ENCODE data around the gene JDP2. TPM values are rescaled to one million over a fixed set of nuclear protein-coding genes. Genes with fewer than 3 reads are reported as not detected.

The JDP2 gene
- total RNA-seq, 1 experiment from 2014 or later = 22.8 TPM

- peaks cover 1% of the 10 kb centered on the region; the same call in 1 of the 2 replicates for H3K79me2 ChIP-seq (ENCODE audit: insufficient read depth, low read length)
Measured at GRCh38 chr14:75430116-75430515, 2.3 kb downstream of the JDP2 start.

More at GRCh38 chr14:75430116-75430515, 2.3 kb downstream of the JDP2 start:
- Mint-ChIP-seq H3K9me3 (no peaks in the 10 kb centered on the region), H3K27ac (peak overlapping the region in 2 of 3 experiments; percentile 41 to 82; a peak in 2 of 7 replicates), H3K4me3 (peak overlapping the region; percentile 30 to 70; a peak in 2 of 5 replicates), H3K36me3 (ENCODE audit: insufficient read depth in 1 of 3, low read depth in 3 of 3) (peaks cover 11 to 30% (median 28%) of the 10 kb centered on the region in 3 experiments), H3K27me3 (ENCODE audit: low read depth) (peaks cover 34% of the 10 kb centered on the region), H3K4me1 (peaks cover 38 to 42% of the 10 kb centered on the region in 2 experiments)
- Histone ChIP-seq H3K18ac (ENCODE audit: insufficient read length, low read depth, low read length) (no peak overlapping the region), H2BK120ac (ENCODE audit: low read depth, low read length, poor library complexity, severe bottlenecking) (no peak overlapping the region), H3K4ac (ENCODE audit: low read depth, low read length) (no peak overlapping the region), H3T11ph (ENCODE audit: low read length) (no peak overlapping the region), H3K27ac (ENCODE audit: insufficient read length, low read depth, low read length) (no peak overlapping the region), H3K79me1 (ENCODE audit: insufficient read depth, low read depth, low read length, poor library complexity, severe bottlenecking) (no peaks in the 10 kb centered on the region), H2BK12ac (ENCODE audit: insufficient read length, low read depth, low read length) (no peak overlapping the region), H3K23ac (ENCODE audit: insufficient read length, low read depth, low read length) (no peak overlapping the region), H2BK20ac (ENCODE audit: low read depth, low read length, poor library complexity, severe bottlenecking) (no peak overlapping the region), H2AK5ac (ENCODE audit: insufficient read length, low read length) (no peak overlapping the region), H2AFZ (ENCODE audit: low read length) (no peak overlapping the region), H4K91ac (ENCODE audit: insufficient read length, low read depth, low read length) (no peak overlapping the region), H3K4me1 (ENCODE audit: insufficient read depth, low read length) (peaks cover 5% of the 10 kb centered on the region; the same call in 1 of the 2 replicates), H4K8ac (replicated peaks; ENCODE audit: insufficient read length, low read depth, low read length) (no peak overlapping the region), H4K20me1 (ENCODE audit: control insufficient read depth, insufficient read depth, insufficient read length) (no peaks in the 10 kb centered on the region), H3K4me2 (ENCODE audit: insufficient read depth, insufficient read length, low read length) (no peak overlapping the region), H2BK15ac (ENCODE audit: low read depth, low read length) (no peak overlapping the region; the same call in 1 of the 2 replicates), H3K56ac (ENCODE audit: insufficient read length, low read depth, low read length) (no peak overlapping the region), H3K14ac (ENCODE audit: insufficient read depth, low read length) (no peak overlapping the region), H2BK5ac (ENCODE audit: insufficient read length, low read length) (no peak overlapping the region), H3K9me3 (ENCODE audit: control insufficient read depth, low read depth, low read length) (no peaks in the 10 kb centered on the region), H3K27me3 (ENCODE audit: insufficient read depth, low read length) (peaks cover 2% of the 10 kb centered on the region; the same call in 1 of the 2 replicates), H3K9ac (ENCODE audit: extremely low read depth, insufficient read length, low read length) (no peak overlapping the region), H3K23me2 (ENCODE audit: insufficient read length, low read depth, low read length, poor library complexity, severe bottlenecking) (peaks cover 16% of the 10 kb centered on the region), H4K5ac (ENCODE audit: insufficient read length, low read depth, low read length) (no peak overlapping the region)
- no CpG with 5 or more reads among the region's 7 CpGs for WGBS (ENCODE audit: extremely low coverage, insufficient read length, low lambda C conversion rate)
- TF ChIP-seq CTCF (conservative IDR thresholded peaks at IDR 0.05) = no peak
- DNase-seq = peak; percentile 21
